Measurements from ENCODE around the gene VPS72. TPM values are rescaled to one million over a fixed set of nuclear protein-coding genes. Genes with fewer than 3 reads are reported as not detected.
A peak's percentile ranks its signal among the peaks of the same experiment; 100 is the strongest.

VPS72 gene
- total and polyA plus RNA-seq, 9 of the 15 experiments (the other 6 are each of a cell fraction or from before 2014, with no cell fraction given) = 7.2 to 131 (median 75.7) TPM

- TF ChIP-seq, protein P1, sequence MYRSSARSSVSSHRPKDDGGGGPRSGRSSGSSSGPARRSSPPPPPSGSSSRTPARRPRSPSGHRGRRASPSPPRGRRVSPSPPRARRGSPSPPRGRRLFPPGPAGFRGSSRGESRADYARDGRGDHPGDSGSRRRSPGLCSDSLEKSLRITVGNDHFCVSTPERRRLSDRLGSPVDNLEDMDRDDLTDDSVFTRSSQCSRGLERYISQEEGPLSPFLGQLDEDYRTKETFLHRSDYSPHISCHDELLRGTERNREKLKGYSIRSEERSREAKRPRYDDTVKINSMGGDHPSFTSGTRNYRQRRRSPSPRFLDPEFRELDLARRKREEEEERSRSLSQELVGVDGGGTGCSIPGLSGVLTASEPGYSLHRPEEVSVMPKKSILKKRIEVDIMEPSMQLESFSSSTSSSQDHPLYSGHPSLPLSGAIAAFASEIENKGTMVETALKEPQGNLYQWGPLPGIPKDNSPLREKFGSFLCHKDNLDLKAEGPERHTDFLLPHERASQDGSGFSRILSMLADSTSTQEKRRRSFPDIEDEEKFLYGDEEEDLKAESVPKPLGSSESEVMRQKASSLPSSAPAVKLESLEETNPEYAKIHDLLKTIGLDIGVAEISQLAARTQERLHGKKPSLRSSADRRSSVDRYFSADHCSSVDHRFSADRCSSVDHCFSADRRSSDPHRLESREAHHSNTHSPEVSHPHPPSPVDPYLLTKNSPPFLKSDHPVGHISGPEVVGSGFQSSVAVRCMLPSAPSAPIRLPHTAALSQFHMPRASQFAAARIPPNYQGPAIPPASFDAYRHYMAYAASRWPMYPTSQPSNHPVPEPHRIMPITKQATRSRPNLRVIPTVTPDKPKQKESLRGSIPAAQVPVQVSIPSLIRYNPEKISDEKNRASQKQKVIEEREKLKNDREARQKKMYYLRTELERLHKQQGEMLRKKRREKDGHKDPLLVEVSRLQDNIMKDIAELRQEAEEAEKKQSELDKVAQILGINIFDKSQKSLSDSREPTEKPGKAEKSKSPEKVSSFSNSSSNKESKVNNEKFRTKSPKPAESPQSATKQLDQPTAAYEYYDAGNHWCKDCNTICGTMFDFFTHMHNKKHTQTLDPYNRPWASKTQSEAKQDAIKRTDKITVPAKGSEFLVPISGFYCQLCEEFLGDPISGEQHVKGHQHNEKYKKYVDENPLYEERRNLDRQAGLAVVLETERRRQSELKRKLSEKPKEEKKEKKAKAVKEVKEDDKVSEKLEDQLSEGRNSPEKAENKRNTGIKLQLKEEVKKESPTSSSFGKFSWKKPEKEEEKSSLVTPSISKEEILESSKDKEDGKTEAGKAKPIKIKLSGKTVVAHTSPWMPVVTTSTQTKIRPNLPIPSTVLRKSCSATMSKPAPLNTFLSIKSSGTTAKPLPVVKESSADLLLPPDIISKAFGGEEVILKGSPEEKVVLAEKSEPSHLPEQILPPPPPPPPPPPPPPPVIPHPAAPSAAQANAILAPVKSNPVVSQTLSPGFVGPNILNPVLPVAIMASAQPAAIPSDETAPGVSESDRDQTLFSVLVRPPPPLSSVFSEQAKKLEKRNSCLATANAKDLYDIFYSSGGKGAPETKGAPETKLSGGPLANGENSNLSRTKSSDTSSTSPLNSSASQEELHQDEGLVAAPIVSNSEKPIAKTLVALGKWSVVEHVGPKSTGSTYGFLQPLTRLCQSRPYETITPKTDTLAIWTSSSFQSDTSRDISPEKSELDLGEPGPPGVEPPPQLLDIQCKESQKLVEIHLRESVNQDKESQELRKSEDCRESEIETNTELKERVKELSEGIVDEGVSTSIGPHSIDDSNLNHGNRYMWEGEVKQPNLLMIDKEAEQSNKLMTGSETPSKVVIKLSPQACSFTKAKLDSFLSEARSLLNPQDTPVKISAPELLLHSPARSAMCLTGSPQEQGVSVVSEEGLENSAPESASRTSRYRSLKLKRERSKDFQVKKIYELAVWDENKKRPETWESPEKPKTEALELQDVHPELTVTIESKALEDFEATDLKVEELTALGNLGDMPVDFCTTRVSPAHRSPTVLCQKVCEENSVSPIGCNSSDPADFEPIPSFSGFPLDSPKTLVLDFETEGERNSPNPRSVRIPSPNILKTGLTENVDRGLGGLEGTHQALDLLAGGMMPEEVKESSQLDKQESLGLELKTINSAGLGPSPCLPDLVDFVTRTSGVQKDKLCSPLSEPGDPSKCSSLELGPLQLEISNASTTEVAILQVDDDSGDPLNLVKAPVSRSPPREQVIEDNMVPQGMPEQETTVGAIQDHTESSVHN (IDR thresholded peaks at IDR 0.05; ENCODE audit: borderline replicate concordance in 1 of 2, low read depth in 1 of 2) = no peak
- TF ChIP-seq ELF4 (CRISPR knock-in tag; IDR thresholded peaks at IDR 0.05) = no peak
- TF ChIP-seq PCBP1 (IDR thresholded peaks at IDR 0.05; ENCODE audit: low read depth, low read length, poor library complexity, severe bottlenecking) = no peak
- TF ChIP-seq SMAD1 (IDR thresholded peaks at IDR 0.05; ENCODE audit: low read depth, low read length, partially characterized antibody) = no peak
- TF ChIP-seq, protein P2, sequence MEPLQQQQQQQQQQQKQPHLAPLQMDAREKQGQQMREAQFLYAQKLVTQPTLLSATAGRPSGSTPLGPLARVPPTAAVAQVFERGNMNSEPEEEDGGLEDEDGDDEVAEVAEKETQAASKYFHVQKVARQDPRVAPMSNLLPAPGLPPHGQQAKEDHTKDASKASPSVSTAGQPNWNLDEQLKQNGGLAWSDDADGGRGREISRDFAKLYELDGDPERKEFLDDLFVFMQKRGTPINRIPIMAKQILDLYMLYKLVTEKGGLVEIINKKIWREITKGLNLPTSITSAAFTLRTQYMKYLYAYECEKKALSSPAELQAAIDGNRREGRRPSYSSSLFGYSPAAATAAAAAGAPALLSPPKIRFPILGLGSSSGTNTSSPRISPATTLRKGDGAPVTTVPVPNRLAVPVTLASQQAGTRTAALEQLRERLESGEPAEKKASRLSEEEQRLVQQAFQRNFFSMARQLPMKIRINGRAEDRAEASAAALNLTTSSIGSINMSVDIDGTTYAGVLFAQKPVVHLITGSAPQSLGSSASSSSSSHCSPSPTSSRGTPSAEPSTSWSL (CRISPR knock-in tag; IDR thresholded peaks at IDR 0.05; ENCODE audit: borderline replicate concordance) = no peak
- TF ChIP-seq, protein P3, sequence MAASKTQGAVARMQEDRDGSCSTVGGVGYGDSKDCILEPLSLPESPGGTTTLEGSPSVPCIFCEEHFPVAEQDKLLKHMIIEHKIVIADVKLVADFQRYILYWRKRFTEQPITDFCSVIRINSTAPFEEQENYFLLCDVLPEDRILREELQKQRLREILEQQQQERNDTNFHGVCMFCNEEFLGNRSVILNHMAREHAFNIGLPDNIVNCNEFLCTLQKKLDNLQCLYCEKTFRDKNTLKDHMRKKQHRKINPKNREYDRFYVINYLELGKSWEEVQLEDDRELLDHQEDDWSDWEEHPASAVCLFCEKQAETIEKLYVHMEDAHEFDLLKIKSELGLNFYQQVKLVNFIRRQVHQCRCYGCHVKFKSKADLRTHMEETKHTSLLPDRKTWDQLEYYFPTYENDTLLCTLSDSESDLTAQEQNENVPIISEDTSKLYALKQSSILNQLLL (CRISPR knock-in tag; IDR thresholded peaks at IDR 0.05; ENCODE audit: borderline replicate concordance) = no peak
- no peak for TF ChIP-seq TBP (optimal IDR thresholded peaks at IDR 0.05; ENCODE audit: low read depth, low read length)
- TF ChIP-seq NRF1 (conservative IDR thresholded peaks at IDR 0.05 in 1 of 2, IDR thresholded peaks at IDR 0.05 in 1 of 2) = 0 out of 4 replicates have a peak, but pooled peaks of 1 of the 2 experiments have one; percentile 4
- no peak for TF ChIP-seq ZNF699 (CRISPR knock-in tag; IDR thresholded peaks at IDR 0.05; ENCODE audit: insufficient replicate concordance)
- TF ChIP-seq, protein P4, sequence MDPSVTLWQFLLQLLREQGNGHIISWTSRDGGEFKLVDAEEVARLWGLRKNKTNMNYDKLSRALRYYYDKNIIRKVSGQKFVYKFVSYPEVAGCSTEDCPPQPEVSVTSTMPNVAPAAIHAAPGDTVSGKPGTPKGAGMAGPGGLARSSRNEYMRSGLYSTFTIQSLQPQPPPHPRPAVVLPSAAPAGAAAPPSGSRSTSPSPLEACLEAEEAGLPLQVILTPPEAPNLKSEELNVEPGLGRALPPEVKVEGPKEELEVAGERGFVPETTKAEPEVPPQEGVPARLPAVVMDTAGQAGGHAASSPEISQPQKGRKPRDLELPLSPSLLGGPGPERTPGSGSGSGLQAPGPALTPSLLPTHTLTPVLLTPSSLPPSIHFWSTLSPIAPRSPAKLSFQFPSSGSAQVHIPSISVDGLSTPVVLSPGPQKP (CRISPR knock-in tag; IDR thresholded peaks at IDR 0.05) = no peak
- TF ChIP-seq IRF2 (CRISPR knock-in tag; IDR thresholded peaks at IDR 0.05) = no peak
- TF ChIP-seq ETV5 (CRISPR knock-in tag; IDR thresholded peaks at IDR 0.05; ENCODE audit: low read depth) = no peak
- TF ChIP-seq ILF3 (IDR thresholded peaks at IDR 0.05; ENCODE audit: borderline replicate concordance) = no peak
- TF ChIP-seq PCBP2 (IDR thresholded peaks at IDR 0.05; ENCODE audit: low read depth, low read length, poor library complexity, severe bottlenecking) = no peak
- TF ChIP-seq MAFF (IDR thresholded peaks at IDR 0.05; ENCODE audit: low read length) = no peak
These were observed 42.9 kb downstream of the VPS72 start (continued) for GRCh38 chr1:151147132-151147503.

Data from K562 (cell line).